ENCODE data around the gene BPHL.

GRCh38 chr6:3076320-3076719, 42.2 kb upstream of the BPHL start:
- TF ChIP-seq CTCF (IDR thresholded peaks at IDR 0.05), result no peak
- no peak for TF ChIP-seq REST (IDR thresholded peaks at IDR 0.05; ENCODE audit: insufficient read depth in 1 of 2, low read depth in 2 of 2, low read length in 1 of 2)

All from Panc1 (cell line).